ENCODE data around the gene MSL1. TPM values are rescaled to one million over a fixed set of nuclear protein-coding genes. Genes with fewer than 3 reads are reported as not detected.

The MSL1 gene
- total and polyA plus RNA-seq, 2 of the 13 experiments (the other 11 are each of a cell fraction or from before 2014, with no cell fraction given), result 63.8 to 88.5 TPM

DNA sequence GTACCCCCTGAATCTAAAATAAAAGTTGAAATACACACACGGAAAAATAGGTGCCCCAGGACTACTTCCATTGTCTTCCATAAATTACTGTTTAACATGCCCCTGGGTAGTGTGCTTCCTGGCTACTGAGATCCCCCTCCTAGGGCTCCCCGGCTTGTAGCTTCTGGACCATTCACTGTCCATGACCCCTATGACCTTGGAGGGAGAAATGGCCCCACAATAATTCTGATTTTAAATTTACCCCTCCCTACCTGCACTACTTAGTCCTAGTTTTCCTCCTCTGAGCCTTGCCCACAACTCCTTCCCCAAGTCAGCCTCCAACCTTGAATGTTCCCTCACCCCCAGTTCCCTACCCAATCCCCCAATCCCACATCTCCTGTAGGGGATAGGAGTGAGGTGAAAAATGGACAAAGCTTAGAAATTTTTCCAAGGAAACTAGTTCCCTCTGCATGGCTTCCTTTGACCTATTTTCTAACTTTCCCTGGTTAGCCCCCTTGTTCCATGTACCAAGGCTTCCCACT, 9.5 kb upstream of the MSL1 start (continued):
- TF ChIP-seq PCBP2 (optimal IDR thresholded peaks at IDR 0.05; ENCODE audit: low read depth, low read length, poor library complexity, severe bottlenecking) (peak; percentile 71), GATAD2A (CRISPR knock-in tag; IDR thresholded peaks at IDR 0.05) (no peak), TCF7 (IDR thresholded peaks at IDR 0.05; ENCODE audit: low read depth) (no peak), HMG20B (CRISPR knock-in tag; conservative IDR thresholded peaks at IDR 0.05) (no peak), NFKBIZ (CRISPR knock-in tag; IDR thresholded peaks at IDR 0.05) (no peak), ATF1 (CRISPR knock-in tag; IDR thresholded peaks at IDR 0.05) (0 out of 2 replicates have a peak, but pooled peaks have one; percentile 2), ZNF883 (CRISPR knock-in tag; IDR thresholded peaks at IDR 0.05; ENCODE audit: not compliant biosample characterization) (no peak), ZNF296 (CRISPR knock-in tag; conservative IDR thresholded peaks at IDR 0.05) (no peak), PRMT3 (CRISPR knock-in tag; IDR thresholded peaks at IDR 0.05; ENCODE audit: borderline replicate concordance, low read depth) (no peak), ZNF878 (CRISPR knock-in tag; IDR thresholded peaks at IDR 0.05) (0 out of 2 replicates have a peak, but pooled peaks have one; percentile 22), RAD21 (CRISPR knock-in tag; IDR thresholded peaks at IDR 0.05) (no peak), PHB2 (IDR thresholded peaks at IDR 0.05; ENCODE audit: partially characterized antibody) (no peak), ZNF446 (CRISPR knock-in tag; IDR thresholded peaks at IDR 0.05) (no peak), SP4 (CRISPR knock-in tag; IDR thresholded peaks at IDR 0.05) (no peak)
- TF ChIP-seq, protein P1, sequence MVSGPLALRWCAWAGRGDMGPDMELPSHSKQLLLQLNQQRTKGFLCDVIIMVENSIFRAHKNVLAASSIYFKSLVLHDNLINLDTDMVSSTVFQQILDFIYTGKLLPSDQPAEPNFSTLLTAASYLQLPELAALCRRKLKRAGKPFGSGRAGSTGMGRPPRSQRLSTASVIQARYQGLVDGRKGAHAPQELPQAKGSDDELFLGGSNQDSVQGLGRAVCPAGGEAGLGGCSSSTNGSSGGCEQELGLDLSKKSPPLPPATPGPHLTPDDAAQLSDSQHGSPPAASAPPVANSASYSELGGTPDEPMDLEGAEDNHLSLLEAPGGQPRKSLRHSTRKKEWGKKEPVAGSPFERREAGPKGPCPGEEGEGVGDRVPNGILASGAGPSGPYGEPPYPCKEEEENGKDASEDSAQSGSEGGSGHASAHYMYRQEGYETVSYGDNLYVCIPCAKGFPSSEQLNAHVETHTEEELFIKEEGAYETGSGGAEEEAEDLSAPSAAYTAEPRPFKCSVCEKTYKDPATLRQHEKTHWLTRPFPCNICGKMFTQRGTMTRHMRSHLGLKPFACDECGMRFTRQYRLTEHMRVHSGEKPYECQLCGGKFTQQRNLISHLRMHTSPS (CRISPR knock-in tag; IDR thresholded peaks at IDR 0.05; ENCODE audit: low read depth), result 0 out of 2 replicates have a peak, but pooled peaks have one; percentile 3
- TF ChIP-seq, protein P2, sequence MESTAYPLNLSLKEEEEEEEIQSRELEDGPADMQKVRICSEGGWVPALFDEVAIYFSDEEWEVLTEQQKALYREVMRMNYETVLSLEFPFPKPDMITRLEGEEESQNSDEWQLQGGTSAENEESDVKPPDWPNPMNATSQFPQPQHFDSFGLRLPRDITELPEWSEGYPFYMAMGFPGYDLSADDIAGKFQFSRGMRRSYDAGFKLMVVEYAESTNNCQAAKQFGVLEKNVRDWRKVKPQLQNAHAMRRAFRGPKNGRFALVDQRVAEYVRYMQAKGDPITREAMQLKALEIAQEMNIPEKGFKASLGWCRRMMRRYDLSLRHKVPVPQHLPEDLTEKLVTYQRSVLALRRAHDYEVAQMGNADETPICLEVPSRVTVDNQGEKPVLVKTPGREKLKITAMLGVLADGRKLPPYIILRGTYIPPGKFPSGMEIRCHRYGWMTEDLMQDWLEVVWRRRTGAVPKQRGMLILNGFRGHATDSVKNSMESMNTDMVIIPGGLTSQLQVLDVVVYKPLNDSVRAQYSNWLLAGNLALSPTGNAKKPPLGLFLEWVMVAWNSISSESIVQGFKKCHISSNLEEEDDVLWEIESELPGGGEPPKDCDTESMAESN (CRISPR knock-in tag; conservative IDR thresholded peaks at IDR 0.05), result no peak
- TF ChIP-seq, protein P3, sequence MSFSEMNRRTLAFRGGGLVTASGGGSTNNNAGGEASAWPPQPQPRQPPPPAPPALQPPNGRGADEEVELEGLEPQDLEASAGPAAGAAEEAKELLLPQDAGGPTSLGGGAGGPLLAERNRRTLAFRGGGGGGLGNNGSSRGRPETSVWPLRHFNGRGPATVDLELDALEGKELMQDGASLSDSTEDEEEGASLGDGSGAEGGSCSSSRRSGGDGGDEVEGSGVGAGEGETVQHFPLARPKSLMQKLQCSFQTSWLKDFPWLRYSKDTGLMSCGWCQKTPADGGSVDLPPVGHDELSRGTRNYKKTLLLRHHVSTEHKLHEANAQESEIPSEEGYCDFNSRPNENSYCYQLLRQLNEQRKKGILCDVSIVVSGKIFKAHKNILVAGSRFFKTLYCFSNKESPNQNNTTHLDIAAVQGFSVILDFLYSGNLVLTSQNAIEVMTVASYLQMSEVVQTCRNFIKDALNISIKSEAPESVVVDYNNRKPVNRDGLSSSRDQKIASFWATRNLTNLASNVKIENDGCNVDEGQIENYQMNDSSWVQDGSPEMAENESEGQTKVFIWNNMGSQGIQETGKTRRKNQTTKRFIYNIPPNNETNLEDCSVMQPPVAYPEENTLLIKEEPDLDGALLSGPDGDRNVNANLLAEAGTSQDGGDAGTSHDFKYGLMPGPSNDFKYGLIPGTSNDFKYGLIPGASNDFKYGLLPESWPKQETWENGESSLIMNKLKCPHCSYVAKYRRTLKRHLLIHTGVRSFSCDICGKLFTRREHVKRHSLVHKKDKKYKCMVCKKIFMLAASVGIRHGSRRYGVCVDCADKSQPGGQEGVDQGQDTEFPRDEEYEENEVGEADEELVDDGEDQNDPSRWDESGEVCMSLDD (CRISPR knock-in tag; IDR thresholded peaks at IDR 0.05; ENCODE audit: borderline replicate concordance), result no peak
- TF ChIP-seq, protein P4, sequence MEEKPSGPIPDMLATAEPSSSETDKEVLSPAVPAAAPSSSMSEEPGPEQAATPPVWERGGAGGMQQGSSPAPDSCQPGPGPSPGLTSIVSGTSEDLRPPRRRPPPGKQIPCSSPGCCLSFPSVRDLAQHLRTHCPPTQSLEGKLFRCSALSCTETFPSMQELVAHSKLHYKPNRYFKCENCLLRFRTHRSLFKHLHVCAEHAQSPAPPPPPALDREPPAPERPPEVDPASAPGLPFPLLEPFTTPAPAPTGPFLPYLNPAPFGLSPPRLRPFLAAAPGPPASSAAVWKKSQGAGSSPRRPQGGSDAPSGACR (CRISPR knock-in tag; IDR thresholded peaks at IDR 0.05), result no peak
- TF ChIP-seq, protein P5, sequence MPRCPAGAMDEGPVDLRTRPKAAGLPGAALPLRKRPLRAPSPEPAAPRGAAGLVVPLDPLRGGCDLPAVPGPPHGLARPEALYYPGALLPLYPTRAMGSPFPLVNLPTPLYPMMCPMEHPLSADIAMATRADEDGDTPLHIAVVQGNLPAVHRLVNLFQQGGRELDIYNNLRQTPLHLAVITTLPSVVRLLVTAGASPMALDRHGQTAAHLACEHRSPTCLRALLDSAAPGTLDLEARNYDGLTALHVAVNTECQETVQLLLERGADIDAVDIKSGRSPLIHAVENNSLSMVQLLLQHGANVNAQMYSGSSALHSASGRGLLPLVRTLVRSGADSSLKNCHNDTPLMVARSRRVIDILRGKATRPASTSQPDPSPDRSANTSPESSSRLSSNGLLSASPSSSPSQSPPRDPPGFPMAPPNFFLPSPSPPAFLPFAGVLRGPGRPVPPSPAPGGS (CRISPR knock-in tag; IDR thresholded peaks at IDR 0.05), result no peak
- TF ChIP-seq, protein P6, sequence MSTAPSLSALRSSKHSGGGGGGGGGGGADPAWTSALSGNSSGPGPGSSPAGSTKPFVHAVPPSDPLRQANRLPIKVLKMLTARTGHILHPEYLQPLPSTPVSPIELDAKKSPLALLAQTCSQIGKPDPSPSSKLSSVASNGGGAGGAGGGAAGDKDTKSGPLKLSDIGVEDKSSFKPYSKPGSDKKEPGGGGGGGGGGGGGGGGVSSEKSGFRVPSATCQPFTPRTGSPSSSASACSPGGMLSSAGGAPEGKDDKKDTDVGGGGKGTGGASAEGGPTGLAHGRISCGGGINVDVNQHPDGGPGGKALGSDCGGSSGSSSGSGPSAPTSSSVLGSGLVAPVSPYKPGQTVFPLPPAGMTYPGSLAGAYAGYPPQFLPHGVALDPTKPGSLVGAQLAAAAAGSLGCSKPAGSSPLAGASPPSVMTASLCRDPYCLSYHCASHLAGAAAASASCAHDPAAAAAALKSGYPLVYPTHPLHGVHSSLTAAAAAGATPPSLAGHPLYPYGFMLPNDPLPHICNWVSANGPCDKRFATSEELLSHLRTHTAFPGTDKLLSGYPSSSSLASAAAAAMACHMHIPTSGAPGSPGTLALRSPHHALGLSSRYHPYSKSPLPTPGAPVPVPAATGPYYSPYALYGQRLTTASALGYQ (CRISPR knock-in tag; IDR thresholded peaks at IDR 0.05), result no peak
